GM12875 (cell line): ENCODE measurements around the gene MRFAP1.

Experiments
- H3K4me3 ChIP-seq: one replicate; pipeline ENCODE4 v1.5.1; 2011; ENCODE audit warnings: low read depth, low read length, control low read depth
- CTCF ChIP-seq: IDR thresholded peaks from 2 replicates; pipeline ENCODE4 v1.5.1; 2011; ENCODE audit warnings: low read depth, mild to moderate bottlenecking, control low read depth, inconsistent platforms, low read length, moderate library complexity, borderline replicate concordance; ENCODE audit not compliant: insufficient read depth

Gene MRFAP1

GRCh38 chr4:6658597-6659075 lies 18.2 kb downstream of the MRFAP1 start:
- H3K4me3 ChIP-seq = no peak overlapping the region
- no peak for TF ChIP-seq CTCF

DNA sequence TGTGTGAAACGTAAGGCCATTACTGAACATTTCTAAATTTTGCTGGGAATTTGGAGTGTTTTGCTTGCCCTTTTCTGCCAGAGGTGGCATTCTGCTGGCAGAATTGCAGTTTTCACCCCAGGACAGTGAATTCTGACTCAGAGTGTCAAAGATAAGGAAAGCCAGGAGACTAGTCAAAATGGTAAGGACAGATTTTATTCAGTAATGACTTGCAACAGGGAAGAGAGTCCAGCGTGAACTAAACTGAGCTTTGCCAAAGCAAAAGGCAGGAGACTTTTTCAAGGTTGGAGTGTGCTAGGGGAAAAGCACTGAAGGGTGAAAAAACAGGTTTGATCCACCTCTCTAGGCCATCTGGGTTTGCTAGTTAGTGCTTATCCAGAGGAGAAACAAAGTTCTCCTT lies 19.4 kb downstream of the MRFAP1 start:
- TF ChIP-seq CTCF = no peak
- H3K4me3 ChIP-seq = no peak overlapping the region

DNA sequence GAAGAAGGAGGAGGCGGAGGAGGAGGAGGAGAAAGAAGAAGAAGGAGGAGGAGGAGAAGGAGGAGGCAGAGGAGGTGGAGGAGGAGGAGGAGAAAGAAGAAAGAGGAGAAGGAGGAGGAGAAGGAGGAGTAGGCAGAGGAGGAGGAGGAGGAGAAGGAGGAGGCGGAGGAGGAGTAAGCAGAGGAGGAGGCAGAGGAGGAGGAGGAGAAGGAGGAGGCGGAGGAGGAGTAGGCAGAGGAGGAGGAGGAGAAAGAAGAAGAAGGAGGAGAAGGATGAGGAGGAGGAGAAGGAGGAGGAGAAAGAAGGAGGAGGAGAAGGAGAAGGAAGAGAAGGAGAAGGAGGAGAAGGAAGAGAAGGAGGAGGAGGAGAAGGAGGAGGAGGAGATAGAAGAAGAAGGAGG lies 19.9 kb downstream of the MRFAP1 start:
- TF ChIP-seq CTCF = no peak

GRCh38 chr4:6662591-6662990 lies 22.1 kb downstream of the MRFAP1 start:
- no peak overlapping the region for H3K4me3 ChIP-seq
- TF ChIP-seq CTCF = no peak

More for the DNA sequence above, 19.9 kb downstream of the MRFAP1 start:
- no peak overlapping the region for H3K4me3 ChIP-seq

DNA sequence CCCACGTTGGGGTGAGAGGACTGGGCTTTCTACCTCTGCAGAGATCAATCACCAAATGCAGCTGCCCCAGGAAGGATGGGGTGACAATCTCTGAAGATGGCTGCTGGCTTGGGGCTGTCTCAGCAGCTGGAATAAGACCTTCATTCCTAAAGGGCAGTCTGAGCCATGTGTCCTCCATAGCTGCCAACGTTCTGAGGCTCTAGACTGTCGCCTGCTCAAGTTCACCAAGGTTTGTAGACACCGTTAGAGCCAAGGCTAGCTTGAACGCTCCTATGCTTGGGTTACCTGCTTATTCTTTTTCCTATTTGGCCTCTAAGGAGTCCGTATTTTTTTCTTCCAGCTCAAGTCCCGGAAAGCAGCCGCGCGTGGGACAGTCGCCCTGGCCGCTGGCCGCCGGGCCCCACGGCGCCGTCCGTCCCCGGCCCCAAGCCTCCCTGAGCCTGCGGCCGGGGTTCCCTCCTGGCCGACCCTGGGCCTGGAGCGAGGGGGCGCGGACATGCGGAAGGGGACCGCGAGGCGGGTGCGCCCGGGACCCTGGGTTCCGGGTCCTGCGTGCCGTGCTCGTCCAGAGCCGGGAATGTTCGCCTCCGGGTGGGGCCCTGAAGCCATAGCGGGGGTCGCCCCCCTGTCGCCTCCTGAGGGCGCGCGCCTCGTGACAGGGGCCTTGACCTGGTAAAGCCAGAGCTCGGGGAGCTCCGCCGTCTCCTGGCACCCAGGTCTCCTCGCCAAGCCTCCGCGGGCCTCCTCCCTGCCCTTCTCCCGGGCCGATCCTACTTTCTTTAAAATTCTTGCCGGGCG lies 23.3 kb downstream of the MRFAP1 start:
- H3K4me3 ChIP-seq = no peak overlapping the region
- TF ChIP-seq CTCF = no peak

DNA sequence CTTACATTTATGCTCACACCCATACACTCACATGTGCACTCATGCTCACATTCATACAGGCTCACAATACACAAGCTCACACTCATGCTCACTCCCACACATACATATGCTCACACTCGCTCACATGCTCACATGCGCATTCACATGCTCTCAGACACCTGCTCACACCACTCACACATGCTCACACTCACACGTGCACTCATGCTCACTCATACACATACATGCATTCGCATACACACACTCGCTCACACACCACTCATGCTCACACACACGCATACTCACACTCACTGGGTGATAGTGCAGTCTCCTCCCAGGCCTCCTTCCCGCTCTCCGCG lies 24.8 kb downstream of the MRFAP1 start:
- TF ChIP-seq CTCF = no peak
- H3K4me3 ChIP-seq = no peak overlapping the region

DNA sequence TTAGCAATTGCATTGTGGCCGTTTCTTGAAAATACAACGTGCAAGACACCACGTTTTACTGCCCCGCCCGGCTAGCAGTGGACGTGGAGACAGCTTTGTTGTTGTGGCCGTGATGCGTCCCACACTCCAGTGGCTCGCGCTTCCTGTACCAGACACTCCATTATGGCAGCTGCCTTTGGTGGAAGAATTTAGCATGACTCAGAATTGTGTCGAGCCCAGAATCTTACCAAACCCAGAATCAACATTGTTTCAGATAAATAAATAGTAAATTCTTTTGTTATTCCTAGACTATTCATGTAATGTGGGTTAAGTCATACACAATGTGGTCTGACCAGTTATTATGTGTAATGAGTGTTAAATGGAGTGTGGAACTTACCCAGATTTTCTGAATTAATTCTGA lies 27.9 kb downstream of the MRFAP1 start:
- H3K4me3 ChIP-seq = no peak overlapping the region
- TF ChIP-seq CTCF = no peak
